GM23248 (cell line): ENCODE results near the gene PDE8A. TPM values are rescaled to one million over a fixed set of nuclear protein-coding genes. Genes with fewer than 3 reads are reported as not detected.

Experiments used
- DNase-seq: peaks from one replicate; pipeline ENCODE4 v3.0.0-alpha.2; 2015
- H2AFZ ChIP-seq: fragments of 200-600 bp; sonication (generic); 2 replicates; pipeline ENCODE4 v1.6.1; 2016; ENCODE audit warnings: antibody characterized with exemption
- H3F3A ChIP-seq: fragments of 200-600 bp; sonication (generic); 2 replicates; pipeline ENCODE4 v1.6.1; 2016; ENCODE audit warnings: mild to moderate bottlenecking, antibody characterized with exemption, mixed run types; ENCODE audit not compliant: insufficient read depth
- H3K27ac ChIP-seq: fragments of 200-600 bp; sonication (generic); 2 replicates; pipeline ENCODE4 v1.5.1; 2016; ENCODE audit warnings: mild to moderate bottlenecking
- H3K27me3 ChIP-seq: fragments of 200-600 bp; sonication (generic); replicated peaks from 2 replicates; pipeline ENCODE4 v1.6.1; 2016; ENCODE audit warnings: mild to moderate bottlenecking; ENCODE audit not compliant: insufficient read depth
- H3K36me3 ChIP-seq: fragments of 200-600 bp; sonication (generic); 2 replicates; pipeline ENCODE4 v1.6.1; 2016; ENCODE audit warnings: low read depth, mild to moderate bottlenecking
- H3K4me1 ChIP-seq: fragments of 200-600 bp; sonication (generic); 2 replicates; pipeline ENCODE4 v1.6.1; 2016; ENCODE audit warnings: mild to moderate bottlenecking; ENCODE audit not compliant: insufficient read depth
- H3K4me2 ChIP-seq: fragments of 200-600 bp; sonication (generic); one replicate; pipeline ENCODE4 v1.6.1; 2016; ENCODE audit warnings: mild to moderate bottlenecking; ENCODE audit not compliant: unreplicated experiment
- H3K4me3 ChIP-seq: fragments of 200-600 bp; sonication (generic); 2 replicates; pipeline ENCODE4 v1.5.1; 2016; ENCODE audit warnings: mild to moderate bottlenecking
- H3K79me2 ChIP-seq: fragments of 200-600 bp; sonication (generic); 2 replicates; pipeline ENCODE4 v1.6.1; 2016; ENCODE audit warnings: mild to moderate bottlenecking; ENCODE audit not compliant: insufficient read depth
- H3K9ac ChIP-seq: fragments of 200-600 bp; sonication (generic); 2 replicates; pipeline ENCODE4 v1.6.1; 2016; ENCODE audit warnings: mild to moderate bottlenecking
- H3K9me2 ChIP-seq: fragments of 200-600 bp; sonication (generic); 2 replicates; pipeline ENCODE4 v1.6.1; 2016; ENCODE audit warnings: mixed run types, mild to moderate bottlenecking, moderate library complexity; ENCODE audit not compliant: insufficient read depth
- H3K9me3 ChIP-seq: fragments of 200-600 bp; sonication (generic); one replicate; pipeline ENCODE4 v1.6.1; 2017; ENCODE audit warnings: low read depth
- H4K20me1 ChIP-seq: fragments of 200-600 bp; sonication (generic); 2 replicates; pipeline ENCODE4 v1.6.0; 2016; ENCODE audit not compliant: insufficient read depth
- EZH2 ChIP-seq: fragments of 200-600 bp; sonication (generic); IDR thresholded peaks from 2 replicates; pipeline ENCODE4 v1.6.1; 2018; ENCODE audit warnings: antibody characterized with exemption, mild to moderate bottlenecking; ENCODE audit not compliant: insufficient read depth, poor library complexity, severe bottlenecking
- EZH2phosphoT487 ChIP-seq: fragments of 200-600 bp; sonication (generic); IDR thresholded peaks from 2 replicates; pipeline ENCODE4 v1.6.1; 2018; ENCODE audit warnings: antibody characterized with exemption, moderate library complexity, mild to moderate bottlenecking, low read depth; ENCODE audit not compliant: insufficient read depth
- WGBS, 2 experiments: methylation state at CpG; one replicate each; pipeline ENCODE4 v1.1.6; 2015 to 2017; ENCODE audit warnings: low lambda C conversion rate in 2 of 2, low coverage in 1 of 2; ENCODE audit errors: missing lambda C conversion rate in 2 of 2; 5-methylcytosine and 5-hydroxymethylcytosine counted together
- in situ Hi-C: fragments of 300-500 bp; cut with MboI; formaldehyde crosslinking; loops from 2 replicates; pipeline ENCODE4 v1.15.0; 2020
- polyA plus RNA-seq: library from polyadenylated mRNA; unstranded; fragments of >200 nt; fragmentation: Nextera tagmentation; extraction: Ambion mirVana; gene quantifications from 2 replicates; pipeline ENCODE4 v1.2.1, GENCODE V29; 2016
- total RNA-seq: library from RNA; depleted of rRNA; stranded (reverse); fragments of >200 nt; shearing (Covaris generic); gene quantifications from 2 replicates; pipeline ENCODE4 v1.2.3, GENCODE V29; 2014

PDE8A gene
- total and polyA plus RNA-seq, 2 experiments from 2014 or later: 13.9 to 22.7 TPM

GRCh38 chr15:84951736-84952135 lies 29.9 kb upstream of the PDE8A start:
- Histone ChIP-seq H3K36me3 (no peaks in the 10 kb centered on the region), H3K27ac (no peak overlapping the region), H3K4me3 (no peak overlapping the region), H3K79me2 (no peaks in the 10 kb centered on the region), H2AFZ (no peak overlapping the region), H3K9ac (no peak overlapping the region), H3K27me3 (no peaks in the 10 kb centered on the region), H3K9me2 (no peaks in the 10 kb centered on the region), H3K9me3 (no peaks in the 10 kb centered on the region), H3F3A (peaks cover 26% of the 10 kb centered on the region), H3K4me2 (no peak overlapping the region), H4K20me1 (no peaks in the 10 kb centered on the region), H3K4me1 (peaks cover 28% of the 10 kb centered on the region)
- in situ Hi-C loops: loop anchor here (25.0 kb wide), 1 partner anchor 336 kb away; no protein-coding TSS in a partner anchor
- TF ChIP-seq EZH2phosphoT487 (no peak), EZH2 (no peak)
- DNase-seq: no peak
- WGBS, 2 experiments: 92 to 94% methylated on average over 5 of the region's 5 CpGs

- Histone ChIP-seq H3K4me2 (no peak overlapping the region), H3K4me3 (no peak overlapping the region), H3K9me2 (no peaks in the 10 kb centered on the region), H3K27me3 (no peaks in the 10 kb centered on the region), H3K36me3 (no peaks in the 10 kb centered on the region), H3F3A (peaks cover 17% of the 10 kb centered on the region), H3K9ac (no peak overlapping the region), H3K4me1 (peaks cover 21% of the 10 kb centered on the region), H3K27ac (no peak overlapping the region), H3K79me2 (no peaks in the 10 kb centered on the region), H3K9me3 (no peaks in the 10 kb centered on the region), H4K20me1 (no peaks in the 10 kb centered on the region), H2AFZ (no peak overlapping the region)
- peak; percentile 57 for DNase-seq
- in situ Hi-C loops: loop anchor here (25.0 kb wide), 1 partner anchor 334 kb away; no protein-coding TSS in a partner anchor
- no peak for TF ChIP-seq EZH2phosphoT487
- TF ChIP-seq EZH2: no peak
- WGBS, 2 experiments: 73 to 84% methylated on average over 4 of the region's 4 CpGs
Measured at GRCh38 chr15:84953136-84953535, 28.5 kb upstream of the PDE8A start.

- no peaks in the 10 kb centered on the region for H3K36me3 ChIP-seq
- H3K4me2 ChIP-seq: no peak overlapping the region
- no peak for TF ChIP-seq EZH2
- no peak for TF ChIP-seq EZH2phosphoT487
- WGBS, 2 experiments: 93 to 100% methylated on average over 1 of the region's 1 CpG
- H3K4me3 ChIP-seq: no peak overlapping the region
- H3F3A ChIP-seq: peaks cover 13% of the 10 kb centered on the region
- no peaks in the 10 kb centered on the region for H4K20me1 ChIP-seq
- H3K9ac ChIP-seq: no peak overlapping the region
- H3K27ac ChIP-seq: no peak overlapping the region
- no peaks in the 10 kb centered on the region for H3K79me2 ChIP-seq
- no peaks in the 10 kb centered on the region for H3K9me3 ChIP-seq
- H2AFZ ChIP-seq: no peak overlapping the region
- H3K27me3 ChIP-seq: no peaks in the 10 kb centered on the region
- in situ Hi-C loops: loop anchor here (25.0 kb wide), 1 partner anchor 334 kb away; no protein-coding TSS in a partner anchor
- no peak for DNase-seq
- peaks cover 17% of the 10 kb centered on the region for H3K4me1 ChIP-seq
- H3K9me2 ChIP-seq: no peaks in the 10 kb centered on the region
Measured at GRCh38 chr15:84953726-84954125, 27.9 kb upstream of the PDE8A start.

GRCh38 chr15:84955089-84955848 lies 26.4 kb upstream of the PDE8A start:
- Histone ChIP-seq H3K9me3 (no peaks in the 10 kb centered on the region), H3K27ac (no peak overlapping the region), H3F3A (no peaks in the 10 kb centered on the region), H3K4me3 (peak overlapping the region; percentile 57), H3K36me3 (no peaks in the 10 kb centered on the region), H3K79me2 (no peaks in the 10 kb centered on the region), H3K4me1 (peaks cover 6% of the 10 kb centered on the region), H3K27me3 (no peaks in the 10 kb centered on the region), H3K9me2 (no peaks in the 10 kb centered on the region), H4K20me1 (no peaks in the 10 kb centered on the region), H3K4me2 (peak overlapping the region; percentile 73), H2AFZ (peak overlapping the region; percentile 76), H3K9ac (peak overlapping the region; percentile 31; the same call in 1 of the 2 replicates)
- peak; percentile 86 for DNase-seq
- 13 to 14% methylated on average over 15 of the region's 15 CpGs for WGBS, 2 experiments
- in situ Hi-C loops: loop anchor here (5.0 to 25.0 kb wide), 2 partner anchors 92 to 332 kb away; no protein-coding TSS in a partner anchor
- TF ChIP-seq EZH2phosphoT487: no peak
- no peak for TF ChIP-seq EZH2
